GM21528 (cell line): Measurements from ENCODE around the gene FLVCR2.

Experiments used
- ATAC-seq: cut with Tn5 transposase; IDR thresholded peaks from one replicate; pipeline ENCODE4 v1.9.1; 2021; ENCODE audit warnings: mild to moderate bottlenecking, moderate library complexity; ENCODE audit not compliant: unreplicated experiment, low FRiP score

Gene FLVCR2

GRCh38 chr14:75578102-75578785, at the start of gene FLVCR2:
Gene FLVCR2, plus strand, starts transcription at chr14:75578620. Its CDS starts 353 bp downstream, at chr14:75578973.
- peak; percentile 38 for ATAC-seq

GRCh38 chr14:75531256-75531655, 47.2 kb upstream of the FLVCR2 start:
- no peak for ATAC-seq

- ATAC-seq, result no peak
Observed at GRCh38 chr14:75531660-75532317, 46.6 kb upstream of the FLVCR2 start.

GRCh38 chr14:75533791-75534555, 44.4 kb upstream of the FLVCR2 start:
- no peak for ATAC-seq

GRCh38 chr14:75535164-75535898, 43.1 kb upstream of the FLVCR2 start:
- ATAC-seq, result no peak

GRCh38 chr14:75537071-75537470, 41.3 kb upstream of the FLVCR2 start:
- no peak for ATAC-seq

GRCh38 chr14:75539162-75539560, 39.3 kb upstream of the FLVCR2 start:
- no peak for ATAC-seq

GRCh38 chr14:75539561-75540478, 38.6 kb upstream of the FLVCR2 start:
- no peak for ATAC-seq

- no peak for ATAC-seq
Observed at GRCh38 chr14:75540479-75540851, 38.0 kb upstream of the FLVCR2 start.

GRCh38 chr14:75542588-75543091, 35.8 kb upstream of the FLVCR2 start:
- peak; percentile 67 for ATAC-seq

GRCh38 chr14:75543253-75543652, 35.2 kb upstream of the FLVCR2 start:
- ATAC-seq, result peak; percentile 6

- ATAC-seq, result no peak
Observed at GRCh38 chr14:75543786-75544185, 34.6 kb upstream of the FLVCR2 start.

- ATAC-seq, result no peak
Observed at GRCh38 chr14:75545907-75546306, 32.5 kb upstream of the FLVCR2 start.

GRCh38 chr14:75547552-75548250, 30.7 kb upstream of the FLVCR2 start:
- ATAC-seq, result no peak

- ATAC-seq, result no peak
Observed at GRCh38 chr14:75548544-75548943, 29.9 kb upstream of the FLVCR2 start.

- no peak for ATAC-seq
Observed at GRCh38 chr14:75549169-75549568, 29.3 kb upstream of the FLVCR2 start.

GRCh38 chr14:75551021-75551420, 27.4 kb upstream of the FLVCR2 start:
- ATAC-seq, result no peak

GRCh38 chr14:75553157-75553556, 25.3 kb upstream of the FLVCR2 start:
- no peak for ATAC-seq

- ATAC-seq, result no peak
Observed at GRCh38 chr14:75553761-75554364, 24.6 kb upstream of the FLVCR2 start.
